NB4 (cell line): ENCODE data around the gene PDE9A.

Experiments
- DNase-seq: peaks from one replicate; pipeline ENCODE4 v3.0.0; 2010; ENCODE audit warnings: low read depth
- H3K4me3 ChIP-seq: one replicate; pipeline ENCODE4 v1.5.1; 2011; ENCODE audit warnings: mild to moderate bottlenecking, low read depth, low read length, moderate library complexity
- CTCF ChIP-seq: IDR thresholded peaks from one replicate; pipeline ENCODE4 v1.5.1; 2012; ENCODE audit warnings: low read depth, low read length
- MAX ChIP-seq: IDR thresholded peaks from 2 replicates; pipeline ENCODE4 v1.6.1; 2011; ENCODE audit warnings: low read depth, low read length
- MYC ChIP-seq: IDR thresholded peaks from 2 replicates; pipeline ENCODE4 v1.6.1; 2011; ENCODE audit warnings: low read depth, low read length
- POLR2A ChIP-seq: IDR thresholded peaks from 2 replicates; pipeline ENCODE4 v1.6.1; 2011; ENCODE audit warnings: mild to moderate bottlenecking; ENCODE audit not compliant: insufficient read length; ENCODE audit errors: extremely low read depth

Gene PDE9A

GRCh38 chr21:42637267-42638041 lies 16.0 kb upstream of the PDE9A start:
- no peak overlapping the region for H3K4me3 ChIP-seq
- TF ChIP-seq POLR2A: no peak
- no peak for TF ChIP-seq MYC
- DNase-seq: no peak

- TF ChIP-seq POLR2A (no peak), MAX (peak; percentile 22; the same call in 1 of the 2 replicates), CTCF (no peak)
- no peak for DNase-seq
- no peak overlapping the region for H3K4me3 ChIP-seq
Measured at GRCh38 chr21:42638266-42638863, 15.1 kb upstream of the PDE9A start.

- TF ChIP-seq MAX (no peak), POLR2A (no peak), MYC (no peak), CTCF (no peak)
- no peak overlapping the region for H3K4me3 ChIP-seq
- no peak for DNase-seq
Measured at GRCh38 chr21:42639646-42640152, 13.7 kb upstream of the PDE9A start.

- no peak overlapping the region for H3K4me3 ChIP-seq
- no peak for DNase-seq
- TF ChIP-seq POLR2A (no peak), MAX (no peak), CTCF (no peak), MYC (no peak)
Measured at GRCh38 chr21:42640486-42640885, 12.9 kb upstream of the PDE9A start.

- no peak for DNase-seq
- no peak overlapping the region for H3K4me3 ChIP-seq
- TF ChIP-seq MAX: no peak
- no peak for TF ChIP-seq MYC
- TF ChIP-seq CTCF: no peak
- no peak for TF ChIP-seq POLR2A
Measured at GRCh38 chr21:42641311-42642218, 11.9 kb upstream of the PDE9A start.
